Measurements from ENCODE around the gene LPCAT1.

The LPCAT1 gene

DNA sequence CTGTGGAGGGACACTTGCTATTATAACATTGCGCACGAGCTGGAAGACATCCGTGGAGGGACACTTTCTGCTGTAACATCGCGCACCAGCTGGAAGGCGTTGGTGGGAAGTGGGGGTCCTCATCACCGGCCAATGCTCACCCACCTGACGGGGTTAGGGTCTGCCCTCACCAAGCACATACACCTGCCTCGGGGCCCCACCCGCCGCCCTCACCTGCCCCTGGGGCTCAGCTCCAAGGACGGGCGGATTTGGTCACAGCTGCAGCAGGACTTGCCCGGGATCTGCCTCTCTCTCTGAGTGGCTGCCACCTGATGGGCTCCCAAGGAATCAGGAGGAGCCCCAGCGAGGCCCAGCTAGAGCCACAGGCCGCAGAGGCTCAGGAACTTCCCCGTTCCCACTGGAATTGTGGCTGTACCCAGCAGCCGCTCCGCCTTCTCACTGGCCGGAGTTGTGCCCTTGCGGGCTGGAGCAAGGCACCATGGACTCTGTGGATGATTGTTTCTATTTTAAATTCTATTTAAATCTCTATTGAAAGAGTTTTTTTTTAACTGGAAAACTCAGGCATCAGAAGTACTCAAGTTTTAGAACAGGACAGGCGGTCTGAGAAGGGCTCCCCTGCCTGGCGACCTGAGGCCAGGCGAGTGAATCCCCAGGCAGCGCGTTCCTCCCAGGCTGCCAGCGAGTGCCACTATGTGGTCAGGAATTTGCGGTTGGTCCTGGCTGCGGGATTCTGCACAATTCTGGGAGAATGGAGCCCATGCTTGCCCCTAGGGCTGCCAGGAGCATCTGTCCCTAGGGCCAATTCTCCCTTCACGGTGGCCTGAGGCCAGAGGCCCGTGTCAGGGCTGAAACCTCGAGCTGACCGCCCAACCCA is 39.7 kb downstream of the LPCAT1 start:
- in situ Hi-C loops (cut with MboI; ENCODE audit: low sequenced_read_pairs, unreplicated experiment), result no loop called here
- TF ChIP-seq, protein P1, sequence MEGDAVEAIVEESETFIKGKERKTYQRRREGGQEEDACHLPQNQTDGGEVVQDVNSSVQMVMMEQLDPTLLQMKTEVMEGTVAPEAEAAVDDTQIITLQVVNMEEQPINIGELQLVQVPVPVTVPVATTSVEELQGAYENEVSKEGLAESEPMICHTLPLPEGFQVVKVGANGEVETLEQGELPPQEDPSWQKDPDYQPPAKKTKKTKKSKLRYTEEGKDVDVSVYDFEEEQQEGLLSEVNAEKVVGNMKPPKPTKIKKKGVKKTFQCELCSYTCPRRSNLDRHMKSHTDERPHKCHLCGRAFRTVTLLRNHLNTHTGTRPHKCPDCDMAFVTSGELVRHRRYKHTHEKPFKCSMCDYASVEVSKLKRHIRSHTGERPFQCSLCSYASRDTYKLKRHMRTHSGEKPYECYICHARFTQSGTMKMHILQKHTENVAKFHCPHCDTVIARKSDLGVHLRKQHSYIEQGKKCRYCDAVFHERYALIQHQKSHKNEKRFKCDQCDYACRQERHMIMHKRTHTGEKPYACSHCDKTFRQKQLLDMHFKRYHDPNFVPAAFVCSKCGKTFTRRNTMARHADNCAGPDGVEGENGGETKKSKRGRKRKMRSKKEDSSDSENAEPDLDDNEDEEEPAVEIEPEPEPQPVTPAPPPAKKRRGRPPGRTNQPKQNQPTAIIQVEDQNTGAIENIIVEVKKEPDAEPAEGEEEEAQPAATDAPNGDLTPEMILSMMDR (IDR thresholded peaks at IDR 0.05; ENCODE audit: borderline replicate concordance, control extremely low read depth, extremely low read depth, insufficient read depth, missing control alignments), result no peak
- no peak for DNase-seq (ENCODE audit: low spot score)

DNA sequence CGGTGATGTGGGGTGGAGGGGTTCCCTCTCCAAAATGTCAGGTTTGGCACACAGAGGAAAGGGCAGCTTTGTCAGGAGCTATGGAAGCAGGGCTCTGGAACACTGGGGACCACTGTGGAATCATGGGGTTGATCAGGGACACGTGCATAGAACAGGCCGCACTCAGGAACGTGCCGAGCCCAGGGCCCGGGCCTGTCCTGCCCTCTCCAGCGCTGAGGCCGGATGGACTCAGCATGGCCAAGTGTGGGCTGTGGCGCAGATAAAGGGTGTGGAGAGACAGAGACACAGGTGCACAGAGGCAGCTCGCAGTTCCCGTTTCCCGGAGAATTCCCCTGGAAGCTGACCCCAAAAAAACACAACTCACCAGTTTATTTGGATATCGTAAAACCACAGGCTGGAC is 40.7 kb downstream of the LPCAT1 start:
- TF ChIP-seq, protein P1 (IDR thresholded peaks at IDR 0.05; ENCODE audit: borderline replicate concordance, control extremely low read depth, extremely low read depth, insufficient read depth, missing control alignments), result no peak
- no peak for DNase-seq (ENCODE audit: low spot score)
- in situ Hi-C loops (cut with MboI; ENCODE audit: low sequenced_read_pairs, unreplicated experiment), result no loop called here

DNA sequence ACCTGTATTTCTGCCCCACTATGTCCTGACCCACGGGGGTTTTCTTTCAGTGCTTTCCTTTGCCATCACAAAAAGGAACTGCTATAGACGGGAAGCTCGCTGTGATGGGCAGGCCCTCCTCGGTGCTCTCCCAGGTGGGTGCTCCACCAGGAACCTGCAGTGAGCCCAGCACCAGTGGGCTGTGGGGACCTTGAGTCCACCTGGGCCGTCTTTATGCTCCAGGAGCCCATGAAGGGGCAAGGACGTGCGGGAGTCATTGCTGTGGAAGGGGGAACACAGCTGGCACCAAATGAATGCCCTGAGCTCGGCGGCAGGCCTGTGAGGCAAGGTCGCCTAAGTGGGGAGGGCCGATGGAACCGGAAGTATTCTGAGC is 41.8 kb downstream of the LPCAT1 start:
- TF ChIP-seq, protein P1 (IDR thresholded peaks at IDR 0.05; ENCODE audit: borderline replicate concordance, control extremely low read depth, extremely low read depth, insufficient read depth, missing control alignments), result no peak
- in situ Hi-C loops (cut with MboI; ENCODE audit: low sequenced_read_pairs, unreplicated experiment), result no loop called here
- no peak for DNase-seq (ENCODE audit: low spot score)

DNA sequence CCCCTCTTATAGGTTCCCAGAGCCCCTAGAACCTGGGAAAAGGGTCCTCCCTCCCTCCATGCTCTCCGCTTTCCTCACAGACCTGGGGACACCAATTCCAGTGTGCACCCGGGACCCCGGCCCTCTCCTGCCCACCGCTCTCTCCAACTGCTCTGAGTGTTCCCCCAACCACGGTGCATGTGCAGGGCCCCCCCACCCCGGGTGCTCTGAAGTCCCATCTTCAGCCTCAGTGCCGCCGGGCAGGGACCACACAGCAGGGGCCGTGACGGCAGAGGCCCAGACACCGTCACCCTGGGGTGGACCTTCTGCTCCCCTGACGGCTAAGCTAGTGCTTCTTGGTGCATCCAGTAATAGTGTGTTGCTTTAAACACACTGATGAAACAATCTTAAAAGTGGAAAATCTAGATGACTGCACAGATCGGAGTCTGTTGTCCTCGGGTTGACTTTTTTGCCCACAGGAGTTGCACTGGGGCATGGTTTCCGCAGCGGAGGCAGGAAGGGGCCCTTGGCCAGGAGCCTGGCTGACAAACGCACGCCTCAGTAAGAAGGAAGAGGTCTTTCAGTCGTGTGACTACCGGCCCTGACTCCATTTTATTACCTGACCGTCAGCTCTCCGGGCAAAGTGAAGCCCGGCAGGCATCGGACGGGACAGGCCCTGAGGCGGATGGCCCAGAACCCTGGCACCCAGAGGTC is 42.3 kb downstream of the LPCAT1 start:
- TF ChIP-seq, protein P1 (IDR thresholded peaks at IDR 0.05; ENCODE audit: borderline replicate concordance, control extremely low read depth, extremely low read depth, insufficient read depth, missing control alignments), result no peak
- in situ Hi-C loops (cut with MboI; ENCODE audit: low sequenced_read_pairs, unreplicated experiment), result no loop called here
- no peak for DNase-seq (ENCODE audit: low spot score)

DNA sequence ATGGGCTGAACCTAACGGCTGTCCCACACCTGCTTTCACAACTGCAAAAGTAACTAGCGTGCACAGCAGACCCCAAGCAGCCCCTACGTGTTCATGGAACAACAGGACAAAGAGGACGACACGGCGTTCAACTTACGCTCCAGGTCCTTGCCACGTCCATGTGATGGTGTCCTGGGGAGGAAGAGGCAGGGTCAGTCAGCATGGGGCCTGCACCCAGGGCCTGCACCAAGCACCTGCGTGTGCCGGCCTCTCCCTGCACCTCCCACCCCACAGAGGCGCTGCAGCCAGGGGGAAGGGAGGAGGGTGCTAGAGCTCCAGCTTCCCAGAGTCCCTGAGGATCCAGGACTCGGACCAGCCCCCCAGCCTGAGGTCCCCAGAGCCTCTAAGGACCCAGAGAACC is 43.0 kb downstream of the LPCAT1 start:
- DNase-seq (ENCODE audit: low spot score), result no peak
- in situ Hi-C loops (cut with MboI; ENCODE audit: low sequenced_read_pairs, unreplicated experiment), result no loop called here
- TF ChIP-seq, protein P1 (IDR thresholded peaks at IDR 0.05; ENCODE audit: borderline replicate concordance, control extremely low read depth, extremely low read depth, insufficient read depth, missing control alignments), result no peak

DNA sequence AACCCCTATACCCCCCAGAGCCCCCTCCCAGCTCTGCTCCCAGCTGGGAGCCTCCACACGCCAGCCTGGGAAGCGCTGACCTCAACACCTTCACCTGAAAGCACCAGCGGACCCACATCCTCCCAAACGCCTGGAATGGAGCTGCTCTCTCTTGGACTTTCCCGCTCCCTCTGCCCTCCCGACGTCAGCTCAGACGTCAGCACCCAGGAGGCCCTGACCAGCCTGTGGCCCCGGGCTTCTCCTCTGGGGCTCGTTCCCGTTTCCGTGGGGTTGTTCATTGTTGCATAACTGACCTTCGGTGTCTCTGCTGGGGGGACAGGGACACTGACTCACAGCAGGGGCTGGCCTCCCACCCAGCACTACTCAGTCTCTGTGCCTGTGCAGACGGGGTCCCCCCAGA is 43.5 kb downstream of the LPCAT1 start:
- TF ChIP-seq, protein P1 (IDR thresholded peaks at IDR 0.05; ENCODE audit: borderline replicate concordance, control extremely low read depth, extremely low read depth, insufficient read depth, missing control alignments), result no peak
- in situ Hi-C loops (cut with MboI; ENCODE audit: low sequenced_read_pairs, unreplicated experiment), result no loop called here
- no peak for DNase-seq (ENCODE audit: low spot score)

Measured in GM13976 (cell line).